PFSK-1 (cell line): ENCODE results near the gene MLF2.

Experiments used
- POLR2AphosphoS5 ChIP-seq: IDR thresholded peaks from 2 replicates; pipeline ENCODE4 v1.6.1; 2012; ENCODE audit warnings: low read depth, mild to moderate bottlenecking, control low read depth, low read length, moderate library complexity
- SIN3A ChIP-seq: IDR thresholded peaks from 2 replicates; pipeline ENCODE4 v1.6.1; 2012; ENCODE audit warnings: mild to moderate bottlenecking, low read length, moderate library complexity, borderline replicate concordance; ENCODE audit not compliant: insufficient read depth
- TF ChIP-seq, protein P1 (sequence below), 2 experiments: IDR thresholded peaks; 2 replicates each; pipeline versions ENCODE4 v1.6.1 to v1.8.0; 2011 to 2012; ENCODE audit warnings: low read depth in 2 of 2, low read length in 2 of 2, control low read depth in 1 of 2, inconsistent platforms in 1 of 2, mild to moderate bottlenecking in 1 of 2, moderate library complexity in 1 of 2; ENCODE audit not compliant: insufficient read depth in 1 of 2

GRCh38 chr12:6770600-6770999, 17.7 kb upstream of the MLF2 start:
- TF ChIP-seq POLR2AphosphoS5 = no peak
- TF ChIP-seq, protein P1, sequence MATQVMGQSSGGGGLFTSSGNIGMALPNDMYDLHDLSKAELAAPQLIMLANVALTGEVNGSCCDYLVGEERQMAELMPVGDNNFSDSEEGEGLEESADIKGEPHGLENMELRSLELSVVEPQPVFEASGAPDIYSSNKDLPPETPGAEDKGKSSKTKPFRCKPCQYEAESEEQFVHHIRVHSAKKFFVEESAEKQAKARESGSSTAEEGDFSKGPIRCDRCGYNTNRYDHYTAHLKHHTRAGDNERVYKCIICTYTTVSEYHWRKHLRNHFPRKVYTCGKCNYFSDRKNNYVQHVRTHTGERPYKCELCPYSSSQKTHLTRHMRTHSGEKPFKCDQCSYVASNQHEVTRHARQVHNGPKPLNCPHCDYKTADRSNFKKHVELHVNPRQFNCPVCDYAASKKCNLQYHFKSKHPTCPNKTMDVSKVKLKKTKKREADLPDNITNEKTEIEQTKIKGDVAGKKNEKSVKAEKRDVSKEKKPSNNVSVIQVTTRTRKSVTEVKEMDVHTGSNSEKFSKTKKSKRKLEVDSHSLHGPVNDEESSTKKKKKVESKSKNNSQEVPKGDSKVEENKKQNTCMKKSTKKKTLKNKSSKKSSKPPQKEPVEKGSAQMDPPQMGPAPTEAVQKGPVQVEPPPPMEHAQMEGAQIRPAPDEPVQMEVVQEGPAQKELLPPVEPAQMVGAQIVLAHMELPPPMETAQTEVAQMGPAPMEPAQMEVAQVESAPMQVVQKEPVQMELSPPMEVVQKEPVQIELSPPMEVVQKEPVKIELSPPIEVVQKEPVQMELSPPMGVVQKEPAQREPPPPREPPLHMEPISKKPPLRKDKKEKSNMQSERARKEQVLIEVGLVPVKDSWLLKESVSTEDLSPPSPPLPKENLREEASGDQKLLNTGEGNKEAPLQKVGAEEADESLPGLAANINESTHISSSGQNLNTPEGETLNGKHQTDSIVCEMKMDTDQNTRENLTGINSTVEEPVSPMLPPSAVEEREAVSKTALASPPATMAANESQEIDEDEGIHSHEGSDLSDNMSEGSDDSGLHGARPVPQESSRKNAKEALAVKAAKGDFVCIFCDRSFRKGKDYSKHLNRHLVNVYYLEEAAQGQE (IDR thresholded peaks at IDR 0.05; ENCODE audit: insufficient read depth in 1 of 2, low read depth in 2 of 2, low read length in 2 of 2) = no peak
- TF ChIP-seq SIN3A = no peak
